HK-2 (cell line): ENCODE measurements around the gene SLC66A1.

ENCODE experiments used
- DNase-seq: peaks from one replicate; pipeline ENCODE4 v3.0.0-alpha.2; 2018; ENCODE audit not compliant: unreplicated experiment

SLC66A1 gene

GRCh38 chr1:19305880-19306279, 6.2 kb upstream of the SLC66A1 start:
- no peak for DNase-seq

- no peak for DNase-seq
Measured at GRCh38 chr1:19306941-19307340, 5.2 kb upstream of the SLC66A1 start.

- no peak for DNase-seq
Measured at GRCh38 chr1:19307794-19308508, 4.2 kb upstream of the SLC66A1 start.

- DNase-seq = no peak
Measured at GRCh38 chr1:19308509-19308907, 3.6 kb upstream of the SLC66A1 start.

- no peak for DNase-seq
Measured at GRCh38 chr1:19309123-19309813, 2.9 kb upstream of the SLC66A1 start.

DNA sequence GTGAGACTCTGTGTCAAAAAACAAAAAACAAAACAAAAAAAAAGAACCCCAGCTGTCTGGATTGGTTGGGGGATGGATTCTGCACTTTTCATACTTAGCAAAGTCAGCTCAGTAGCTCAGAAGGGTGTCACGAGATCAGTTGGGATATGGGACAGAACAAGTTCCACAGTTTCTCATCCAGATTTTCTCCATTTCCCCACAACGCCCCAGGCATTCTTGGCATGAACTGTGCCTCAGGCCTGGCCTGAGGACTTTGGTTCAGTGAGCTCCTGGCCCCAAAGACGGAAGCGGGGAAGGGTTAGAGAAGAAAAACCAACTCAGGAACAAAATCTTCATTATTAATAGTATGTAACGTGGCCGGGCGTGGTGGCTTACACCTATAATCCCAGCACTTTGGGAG, 2.1 kb upstream of the SLC66A1 start:
- no peak for DNase-seq

- DNase-seq = no peak
Measured at GRCh38 chr1:19310720-19311502, 1.2 kb upstream of the SLC66A1 start.

- no peak for DNase-seq
Measured at GRCh38 chr1:19311503-19311930, 609 bp upstream of the SLC66A1 start.

- DNase-seq = no peak
Measured at GRCh38 chr1:19312782-19313635, 883 bp downstream of the SLC66A1 start.

DNA sequence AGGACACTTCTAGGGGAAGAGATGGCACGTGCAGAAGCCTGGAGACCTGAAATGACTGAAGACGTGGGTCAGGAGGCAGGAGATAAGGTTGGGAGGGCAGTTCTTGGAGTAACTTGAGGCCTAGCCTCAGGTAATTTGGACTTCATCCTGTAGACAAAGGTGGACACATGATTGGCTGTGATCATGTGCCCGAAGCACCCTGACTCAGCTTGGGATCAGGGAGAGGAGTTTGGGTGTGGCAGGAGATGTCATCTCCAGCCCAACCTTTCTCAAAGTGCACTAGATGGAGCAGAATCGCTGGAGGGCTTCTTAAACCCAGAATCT, 1.5 kb downstream of the SLC66A1 start:
- no peak for DNase-seq

DNA sequence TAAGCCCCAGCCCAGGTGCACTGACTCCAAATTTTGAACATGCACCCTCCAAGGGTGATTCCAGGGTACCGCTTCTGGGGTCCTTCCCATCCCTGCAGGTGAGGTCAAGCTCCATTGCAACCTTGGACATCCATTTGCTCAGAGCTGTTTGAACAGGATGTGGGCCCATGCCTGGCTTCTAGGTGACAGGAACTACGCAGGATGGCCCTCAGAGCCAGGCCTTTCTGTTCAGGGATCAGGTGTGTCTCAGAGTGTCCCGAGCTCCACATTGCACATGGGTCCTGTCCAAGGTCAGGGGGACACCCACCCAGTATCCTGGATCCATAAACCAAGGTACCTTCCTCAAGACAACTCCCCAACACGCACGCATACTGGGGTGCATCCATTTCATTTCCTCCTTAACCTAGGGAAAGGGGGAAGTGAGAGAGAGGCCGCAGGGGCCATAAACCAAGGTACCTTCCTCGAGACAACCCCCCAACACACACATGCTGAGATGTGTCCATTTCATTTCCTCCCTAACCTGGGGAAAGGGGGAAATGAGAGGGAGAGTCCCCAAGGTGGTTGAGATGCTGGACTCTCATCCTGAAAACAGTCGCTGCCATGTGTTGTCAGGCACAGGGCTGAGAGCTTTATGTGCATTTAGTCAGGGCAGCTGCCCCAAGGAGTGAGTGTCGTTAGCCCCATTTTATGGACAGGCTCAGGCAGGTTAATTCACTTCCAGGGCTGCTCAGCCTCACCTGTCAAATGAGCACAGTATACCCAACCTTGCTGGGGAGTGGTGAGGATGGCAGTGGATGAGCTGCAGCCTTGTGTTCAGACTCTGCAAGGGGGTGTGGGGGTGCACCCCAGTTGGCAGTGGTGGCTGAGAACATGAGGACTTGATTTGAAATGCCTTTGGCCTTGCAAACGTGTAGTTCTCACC, 2.1 kb downstream of the SLC66A1 start:
- DNase-seq = no peak

DNA sequence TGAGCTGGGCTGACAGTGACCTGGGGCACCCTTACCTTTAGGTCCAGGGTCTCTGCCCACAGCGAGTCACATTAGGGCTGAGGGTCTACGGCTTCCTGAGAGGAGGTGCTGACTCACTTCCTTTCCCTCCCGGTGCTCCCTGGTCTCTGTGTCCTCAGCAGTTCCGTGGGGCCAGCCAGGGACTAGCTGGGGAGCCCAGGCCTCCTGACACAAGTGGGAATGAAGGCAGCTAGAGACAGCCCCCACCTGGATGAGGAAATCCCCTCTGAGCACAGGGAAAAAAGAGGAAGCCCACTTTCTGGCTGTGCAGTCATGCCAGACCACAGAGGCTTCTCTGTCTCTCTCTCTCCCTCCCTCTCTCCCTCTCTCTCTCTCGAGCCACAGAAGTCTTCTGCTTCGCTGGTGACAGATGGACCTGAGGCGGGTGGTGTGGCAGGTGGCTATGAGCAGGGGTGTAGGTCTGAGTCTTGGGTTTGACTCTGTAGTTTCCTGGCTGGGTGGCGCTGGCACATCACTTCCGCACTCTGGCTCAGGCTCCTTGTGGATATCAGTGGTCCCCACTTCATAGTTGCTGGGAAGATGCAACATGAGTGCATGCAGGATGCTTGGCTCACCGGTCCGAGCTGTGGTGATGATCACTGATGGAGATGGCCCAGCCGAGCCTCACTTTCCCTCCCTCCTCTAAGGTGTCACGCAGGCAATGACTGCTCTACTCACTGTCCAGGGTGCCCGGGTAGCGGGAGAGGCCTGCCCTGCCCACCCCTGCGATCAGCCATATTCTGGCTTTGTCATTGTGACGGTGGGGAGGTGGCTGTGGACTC, 3.5 kb downstream of the SLC66A1 start:
- peak; percentile 74 for DNase-seq

GRCh38 chr1:19317126-19317910, 5.2 kb downstream of the SLC66A1 start:
- no peak for DNase-seq

DNA sequence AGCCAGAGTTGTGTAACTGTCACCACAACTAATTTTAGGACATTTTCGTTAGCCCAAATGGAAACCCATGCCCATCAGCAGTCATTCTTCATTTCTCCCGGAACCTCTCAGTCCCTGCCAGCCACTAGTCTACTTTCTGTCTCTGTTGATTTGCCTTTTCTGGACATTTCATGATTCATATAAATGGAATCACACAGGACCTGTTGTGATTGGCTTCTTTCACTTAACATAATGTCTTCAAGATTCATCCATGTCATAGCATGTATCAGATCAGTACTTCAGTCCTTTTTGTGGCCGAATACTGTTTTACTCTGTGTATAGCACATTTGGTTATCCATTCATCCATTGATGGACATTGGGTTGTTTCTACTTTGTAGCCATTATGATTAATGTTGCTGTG, 7.1 kb downstream of the SLC66A1 start:
- DNase-seq = no peak

DNA sequence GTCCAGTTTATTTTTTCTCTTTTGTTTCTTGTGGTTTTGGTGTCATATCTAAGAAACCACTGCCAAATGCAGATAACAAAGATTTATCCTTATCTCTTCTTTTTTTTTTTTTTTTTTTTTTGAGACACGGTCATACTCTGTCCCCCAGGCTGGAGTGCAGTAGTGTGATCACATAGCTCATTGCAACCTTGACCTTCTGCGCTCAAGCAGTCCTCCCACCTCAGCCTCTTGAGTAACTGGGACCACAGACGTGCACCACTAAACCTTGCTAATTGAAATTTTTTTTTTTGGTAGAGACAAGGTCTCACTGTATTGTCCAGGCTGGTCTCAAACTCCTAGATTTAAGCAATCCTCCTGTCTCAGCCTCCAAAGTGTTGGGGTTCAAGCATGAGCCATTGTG, 8.9 kb downstream of the SLC66A1 start:
- no peak for DNase-seq

GRCh38 chr1:19322481-19322880, 10.4 kb downstream of the SLC66A1 start:
- DNase-seq = no peak

- DNase-seq = no peak
Measured at GRCh38 chr1:19323987-19324664, 12.0 kb downstream of the SLC66A1 start.

GRCh38 chr1:19324665-19324990, 12.5 kb downstream of the SLC66A1 start:
- DNase-seq = no peak
